Measurements from ENCODE around the gene KLHL34.

- no peak for TF ChIP-seq CTCF (IDR thresholded peaks at IDR 0.05)
- no peak for TF ChIP-seq POLR2A (IDR thresholded peaks at IDR 0.05)
- no peak for TF ChIP-seq POLR2AphosphoS5 (IDR thresholded peaks at IDR 0.05)
Observed at GRCh38 chrX:21666679-21667078, 8.5 kb upstream of the KLHL34 start.
